DLD1 (cell line): ENCODE data around the gene FBLN7.

Source experiments
- in situ Hi-C: cut with HindIII; loops from 2 replicates; pipeline ENCODE4 v1.10.0; 2017; ENCODE audit warnings: low sequenced_read_pairs

FBLN7 gene

GRCh38 chr2:112140899-112141625, 2.9 kb downstream of the FBLN7 start:
- in situ Hi-C loops: no loop called here

GRCh38 chr2:112141626-112142007, 3.4 kb downstream of the FBLN7 start:
- in situ Hi-C loops: no loop called here

DNA sequence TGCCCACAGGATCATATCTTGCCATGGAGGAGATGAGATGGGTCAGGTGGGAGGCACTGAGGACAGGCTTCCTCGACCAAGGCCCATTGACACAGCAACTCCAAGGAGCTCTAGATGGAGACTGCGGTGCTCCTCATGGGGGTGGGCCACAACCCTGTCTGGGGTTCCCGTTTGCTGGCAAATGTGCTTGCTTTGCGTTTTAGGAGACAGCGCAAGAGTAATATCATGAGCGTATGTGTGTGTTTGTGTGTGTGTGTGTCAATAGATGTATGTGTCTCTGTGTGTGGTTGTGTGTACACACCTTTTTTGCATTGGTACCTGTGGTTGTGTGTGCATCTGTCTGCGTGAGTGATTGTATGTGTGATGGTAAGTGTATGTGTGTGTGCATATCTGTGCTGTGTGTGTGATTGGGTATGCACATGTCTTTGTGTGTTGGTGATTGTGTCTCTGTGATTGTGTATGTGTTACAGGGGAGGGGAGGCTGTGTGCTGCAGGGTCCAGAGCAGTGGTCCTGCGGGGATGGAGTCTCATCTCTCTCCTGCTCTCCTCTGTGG, 4.4 kb downstream of the FBLN7 start:
- in situ Hi-C loops: no loop called here

GRCh38 chr2:112143150-112143549, 5.0 kb downstream of the FBLN7 start:
- in situ Hi-C loops: no loop called here

- in situ Hi-C loops: no loop called here
Measured at GRCh38 chr2:112144966-112145365, 6.8 kb downstream of the FBLN7 start.

GRCh38 chr2:112147382-112148168, 9.4 kb downstream of the FBLN7 start:
- in situ Hi-C loops: no loop called here

DNA sequence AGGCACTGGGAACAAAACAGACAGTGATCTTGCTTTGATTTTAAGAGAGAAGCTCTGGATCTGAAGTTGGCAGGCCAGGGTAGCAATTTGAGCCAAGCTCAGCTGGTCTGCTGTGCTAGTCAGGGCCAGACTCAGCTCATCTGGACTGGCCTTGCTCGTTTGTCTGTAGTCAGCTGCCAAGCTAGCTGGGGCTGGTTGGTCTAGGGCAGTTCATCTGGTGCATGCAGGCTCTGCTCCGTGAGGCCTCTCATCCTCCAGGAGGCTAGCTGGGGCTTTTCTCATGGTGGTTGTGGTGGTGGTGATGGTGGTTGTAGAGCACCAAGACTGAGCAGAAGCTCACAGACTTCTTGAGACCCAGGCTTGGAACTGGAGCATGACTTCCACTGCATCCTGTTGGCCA, 10.3 kb downstream of the FBLN7 start:
- in situ Hi-C loops: no loop called here

GRCh38 chr2:112149194-112149593, 11.0 kb downstream of the FBLN7 start:
- in situ Hi-C loops: no loop called here

- in situ Hi-C loops: no loop called here
Measured at GRCh38 chr2:112149866-112150435, 11.8 kb downstream of the FBLN7 start.

DNA sequence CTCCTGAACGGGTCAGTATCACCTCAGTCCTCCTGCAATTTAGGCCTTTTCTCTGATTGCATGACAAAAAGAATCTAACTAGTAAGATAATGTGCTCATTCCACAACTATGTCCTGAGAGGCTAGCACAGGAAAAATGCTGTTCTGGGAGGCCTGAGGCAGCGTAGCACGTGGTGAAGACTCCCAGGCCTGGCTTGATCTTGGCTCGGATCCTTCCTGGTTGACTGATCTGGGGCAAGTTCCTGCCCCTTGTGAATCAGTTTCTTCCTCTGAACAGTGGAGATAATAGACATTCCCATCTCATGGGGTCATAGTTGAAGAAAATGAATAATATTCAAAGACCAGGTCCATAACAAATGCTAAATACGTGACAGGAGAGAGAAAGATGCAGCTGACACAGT, 12.3 kb downstream of the FBLN7 start:
- in situ Hi-C loops: no loop called here

DNA sequence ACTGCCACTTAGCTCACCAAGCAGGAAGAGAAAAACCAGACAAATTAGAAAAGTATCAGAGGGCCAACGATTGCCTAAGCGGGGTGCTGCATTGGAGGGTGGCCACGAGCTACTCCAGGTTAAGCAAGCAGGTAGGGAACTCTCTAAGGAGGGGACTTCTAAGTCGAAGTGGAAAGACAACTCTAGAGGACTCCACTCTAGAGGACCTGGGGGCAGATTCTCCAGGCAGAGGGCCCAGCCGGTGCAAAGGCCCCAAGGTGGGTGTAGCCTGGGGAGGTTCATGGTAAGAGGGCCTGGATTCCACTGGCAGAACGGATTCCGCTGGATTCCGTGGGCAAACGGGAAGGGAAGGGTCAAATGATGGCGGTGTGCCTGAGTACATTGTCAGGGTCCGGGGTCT, 12.7 kb downstream of the FBLN7 start:
- in situ Hi-C loops: no loop called here

DNA sequence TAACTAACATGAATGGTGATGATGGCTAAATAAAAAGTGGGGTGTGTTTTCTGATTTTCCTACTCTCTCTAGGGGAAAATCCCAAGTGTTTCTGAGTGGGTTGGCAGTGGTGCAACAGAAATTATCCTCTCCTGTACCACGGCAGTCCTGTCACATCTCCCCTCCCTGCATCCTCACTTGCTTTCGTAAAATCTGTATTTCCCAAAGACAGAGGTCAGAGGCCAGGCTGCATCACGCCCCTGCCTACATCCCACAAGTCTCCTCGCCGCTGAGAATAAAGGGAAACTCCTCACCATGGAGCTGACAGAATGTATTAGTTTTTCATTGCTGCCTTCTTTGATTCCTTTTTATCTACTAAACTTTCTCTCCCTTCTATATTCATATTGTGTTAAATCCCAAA, 13.1 kb downstream of the FBLN7 start:
- in situ Hi-C loops: no loop called here

GRCh38 chr2:112151701-112152440, 13.7 kb downstream of the FBLN7 start:
- in situ Hi-C loops: no loop called here

- in situ Hi-C loops: no loop called here
Measured at GRCh38 chr2:112152476-112153178, 14.4 kb downstream of the FBLN7 start.

DNA sequence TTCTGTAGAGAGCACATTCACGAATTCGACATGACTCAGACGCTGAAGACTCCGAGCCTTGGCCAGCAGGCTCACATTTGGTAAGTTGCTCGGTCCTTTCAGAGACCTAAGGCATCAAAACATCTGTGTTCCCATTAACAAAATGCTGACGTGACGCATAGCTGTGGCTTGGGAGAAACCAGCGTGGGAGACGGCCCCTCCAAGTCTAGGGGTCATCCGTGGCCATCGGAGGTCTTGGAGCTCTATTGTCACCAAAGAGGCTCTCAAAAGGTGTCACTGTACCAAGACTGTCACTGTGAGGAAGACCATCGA, 14.9 kb downstream of the FBLN7 start:
- in situ Hi-C loops: no loop called here

GRCh38 chr2:112153501-112153900, 15.3 kb downstream of the FBLN7 start:
- in situ Hi-C loops: no loop called here

- in situ Hi-C loops: no loop called here
Measured at GRCh38 chr2:112154246-112155117, 16.3 kb downstream of the FBLN7 start.

GRCh38 chr2:112155331-112156151, 17.4 kb downstream of the FBLN7 start:
- in situ Hi-C loops: no loop called here
